ENCODE results near the gene AUTS2. TPM values are rescaled to one million over a fixed set of nuclear protein-coding genes. Genes with fewer than 3 reads are reported as not detected.

Gene AUTS2
- total RNA-seq, 6 experiments from 2014 or later, result 10.4 to 32.0 (median 19.3) TPM

DNA sequence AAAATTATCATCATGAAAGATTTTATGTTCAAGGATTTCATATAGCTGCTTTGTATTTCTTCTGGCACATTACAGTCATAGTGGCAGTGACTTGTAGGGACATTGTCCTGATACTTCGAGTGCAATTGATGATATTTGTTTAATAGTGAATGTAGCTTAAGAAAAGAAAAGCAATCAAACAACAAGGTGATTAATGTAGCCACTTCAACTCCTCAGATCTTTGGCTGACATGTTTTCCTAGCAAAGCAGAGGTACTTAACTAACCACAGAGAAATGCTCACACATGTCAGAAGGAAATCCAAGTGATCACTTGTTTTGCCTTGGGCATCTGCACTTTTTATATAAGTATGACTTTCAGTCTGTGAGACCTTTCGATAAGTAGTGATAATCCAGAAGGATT is 470.3 kb downstream of the AUTS2 start:
- no peak for TF ChIP-seq POLR2A (IDR thresholded peaks at IDR 0.05)
- no peak for TF ChIP-seq CTCF (IDR thresholded peaks at IDR 0.05)
- Histone ChIP-seq H3K4me1 (peaks cover 0 to 12% (median 7%) of the 10 kb centered on the region in 4 donors), H3K27me3 (no peaks in the 10 kb centered on the region), H3K36me3 (no peaks in the 10 kb centered on the region), H3K4me3 (no peak overlapping the region), H3K9me3 (no peaks in the 10 kb centered on the region), H3K27ac (no peak overlapping the region)
- intact Hi-C loops (cut with DNase I), result no loop called here
- WGBS (ENCODE audit: insufficient coverage, low coverage, low lambda C conversion rate, missing lambda C conversion rate), result 89% methylated on average over 2 of the region's 2 CpGs
- ATAC-seq (no peak), DNase-seq (no peak)

DNA sequence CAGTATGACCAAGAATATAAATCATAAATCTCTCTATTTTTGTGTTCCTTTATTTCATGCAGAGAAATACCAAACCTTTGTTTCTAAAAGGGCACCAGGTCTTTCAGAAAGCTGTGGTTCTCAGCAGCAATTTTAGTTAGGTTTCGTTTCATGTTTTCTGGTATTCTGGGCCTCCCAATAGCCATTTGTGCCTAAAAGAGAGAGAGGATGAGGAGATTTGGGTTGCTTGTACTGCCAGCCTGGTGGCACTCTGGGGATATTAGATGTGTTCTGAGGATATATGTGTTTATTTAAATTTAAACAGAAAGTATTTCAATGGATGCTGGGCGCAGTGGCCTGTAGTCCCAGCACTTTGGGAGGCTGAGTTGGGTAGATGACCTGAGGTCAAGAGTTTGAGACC is 471.7 kb downstream of the AUTS2 start:
- no peaks in the 10 kb centered on the region for H3K27me3 ChIP-seq
- no peaks in the 10 kb centered on the region for H3K36me3 ChIP-seq
- 79% methylated on average over 2 of the region's 2 CpGs for WGBS (ENCODE audit: insufficient coverage, low coverage, low lambda C conversion rate, missing lambda C conversion rate)
- H3K4me1 ChIP-seq, result peaks cover 0 to 12% (median 7%) of the 10 kb centered on the region in 4 donors
- ATAC-seq (no peak), DNase-seq (no peak)
- intact Hi-C loops (cut with DNase I), result no loop called here
- no peak overlapping the region for H3K27ac ChIP-seq
- no peaks in the 10 kb centered on the region for H3K9me3 ChIP-seq
- no peak for TF ChIP-seq POLR2A (IDR thresholded peaks at IDR 0.05)
- no peak for TF ChIP-seq CTCF (IDR thresholded peaks at IDR 0.05)
- H3K4me3 ChIP-seq, result no peak overlapping the region

- Histone ChIP-seq H3K4me3 (no peak overlapping the region), H3K27ac (no peak overlapping the region), H3K4me1 (peaks cover 0 to 12% (median 7%) of the 10 kb centered on the region in 4 donors), H3K36me3 (no peaks in the 10 kb centered on the region), H3K27me3 (no peaks in the 10 kb centered on the region), H3K9me3 (no peaks in the 10 kb centered on the region)
- ATAC-seq (peak; percentile 83 to 93 (median 90)), DNase-seq (peak; percentile 63 to 76 (median 75))
- intact Hi-C loops (cut with DNase I), result no loop called here
- 28% methylated on average over 7 of the region's 7 CpGs for WGBS (ENCODE audit: insufficient coverage, low coverage, low lambda C conversion rate, missing lambda C conversion rate)
- TF ChIP-seq CTCF (IDR thresholded peaks at IDR 0.05) (no peak), POLR2A (IDR thresholded peaks at IDR 0.05) (no peak)
These were observed 473.5 kb downstream of the AUTS2 start for GRCh38 chr7:70071766-70072165.

GRCh38 chr7:70072220-70072619 is 473.9 kb downstream of the AUTS2 start:
- DNase-seq, result no peak
- TF ChIP-seq POLR2A (IDR thresholded peaks at IDR 0.05) (no peak), CTCF (IDR thresholded peaks at IDR 0.05) (no peak)

GRCh38 chr7:70076325-70076724 is 478.1 kb downstream of the AUTS2 start:
- intact Hi-C loops (cut with DNase I), result no loop called here
- TF ChIP-seq POLR2A (IDR thresholded peaks at IDR 0.05) (no peak), CTCF (IDR thresholded peaks at IDR 0.05) (no peak)
- no peaks in the 10 kb centered on the region for H3K36me3 ChIP-seq
- H3K27ac ChIP-seq, result no peak overlapping the region
- H3K9me3 ChIP-seq, result no peaks in the 10 kb centered on the region
- no peaks in the 10 kb centered on the region for H3K27me3 ChIP-seq
- 47% methylated on average over 1 of the region's 1 CpG for WGBS (ENCODE audit: insufficient coverage, low coverage, low lambda C conversion rate, missing lambda C conversion rate)
- no peak for ATAC-seq
- H3K4me3 ChIP-seq, result no peak overlapping the region
- peaks cover 0 to 12% (median 6%) of the 10 kb centered on the region in 4 donors for H3K4me1 ChIP-seq
- no peak for DNase-seq

More at GRCh38 chr7:70072220-70072619, 473.9 kb downstream of the AUTS2 start:
- intact Hi-C loops (cut with DNase I), result no loop called here
- Histone ChIP-seq H3K27me3 (no peaks in the 10 kb centered on the region), H3K27ac (peak overlapping the region in 1 of 3 donors; percentile 3), H3K36me3 (no peaks in the 10 kb centered on the region), H3K4me1 (peaks cover 0 to 12% (median 7%) of the 10 kb centered on the region in 4 donors), H3K9me3 (no peaks in the 10 kb centered on the region), H3K4me3 (no peak overlapping the region)
- ATAC-seq, result peak; percentile 71 to 88 (median 80)
- WGBS (ENCODE audit: insufficient coverage, low coverage, low lambda C conversion rate, missing lambda C conversion rate), result 7% methylated on average over 2 of the region's 2 CpGs
